ENCODE data around the gene PREX1.

Gene PREX1

DNA sequence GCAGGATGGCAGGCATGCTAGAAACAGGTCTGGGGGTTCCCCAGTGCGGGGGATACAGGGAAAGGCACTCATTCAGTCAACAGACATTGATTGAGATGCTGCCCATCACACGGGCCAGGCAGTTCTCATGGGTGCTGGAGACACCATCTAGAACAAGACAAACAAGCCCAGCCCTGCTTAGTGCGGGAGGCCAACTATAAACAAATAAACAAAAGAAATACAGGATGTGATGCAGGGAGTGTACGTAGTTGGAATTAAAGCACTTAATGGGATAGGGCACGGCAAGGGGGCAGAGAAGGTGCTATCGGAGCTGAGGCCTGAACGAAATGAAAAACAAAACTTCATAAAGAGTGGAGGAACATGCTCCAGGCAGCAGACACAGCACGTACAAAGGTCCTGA lies 169.3 kb downstream of the PREX1 start:
- no peak for DNase-seq (ENCODE audit: low read depth in 3 of 3)

DNA sequence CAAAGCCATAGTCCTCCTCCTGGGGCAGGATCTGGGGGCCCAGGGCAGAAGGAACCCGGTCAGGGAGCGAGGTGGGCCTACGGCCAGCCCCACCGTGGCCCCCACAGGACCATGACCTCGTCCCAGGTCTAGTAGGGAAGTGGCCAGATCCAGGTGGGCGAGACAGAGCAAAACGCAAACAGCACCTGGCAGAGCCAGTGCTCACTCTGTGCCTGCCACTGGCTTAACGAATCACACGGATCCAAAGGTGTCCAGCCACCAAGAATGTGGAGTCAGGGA lies 169.7 kb downstream of the PREX1 start:
- DNase-seq (ENCODE audit: low read depth in 3 of 3), result no peak

DNA sequence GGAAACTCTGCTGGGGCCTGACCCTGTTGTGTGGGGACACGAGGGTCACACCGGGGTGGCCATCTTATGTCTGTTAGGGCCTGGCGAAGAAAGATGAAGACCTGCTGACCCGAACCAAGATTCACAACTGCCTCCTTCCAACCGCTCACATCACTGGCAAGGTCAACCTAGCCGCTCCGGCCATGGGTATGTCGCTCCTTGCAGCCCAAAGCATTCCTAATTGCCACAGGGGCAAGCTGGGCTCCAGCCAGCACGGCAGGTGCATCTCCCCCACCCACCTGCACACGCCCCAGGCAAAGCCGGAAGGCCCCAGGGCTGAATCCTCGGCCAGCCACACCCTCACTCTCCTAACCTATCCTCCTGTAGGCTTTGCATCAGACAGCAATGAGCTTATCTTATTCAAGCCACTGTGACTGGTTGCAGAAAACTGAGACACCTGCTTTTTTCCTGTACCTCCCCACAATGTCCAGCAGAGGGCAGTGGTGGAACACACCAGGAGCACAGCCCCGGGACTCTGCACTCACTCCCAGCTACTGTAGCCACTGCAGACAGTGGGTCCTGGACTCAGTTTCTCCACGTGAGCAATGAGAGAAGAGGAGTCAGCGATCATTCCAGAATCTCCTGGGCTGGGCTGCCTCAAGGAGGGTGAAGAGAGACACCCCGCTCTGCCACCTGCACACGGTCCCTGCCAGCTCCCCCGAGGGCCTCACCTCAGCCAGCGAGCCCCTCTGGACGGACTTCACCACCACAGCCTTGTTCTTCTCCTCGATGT lies 170.2 kb downstream of the PREX1 start:
- DNase-seq (ENCODE audit: low read depth in 3 of 3), result peak; percentile 27 to 43 (median 39)

DNA sequence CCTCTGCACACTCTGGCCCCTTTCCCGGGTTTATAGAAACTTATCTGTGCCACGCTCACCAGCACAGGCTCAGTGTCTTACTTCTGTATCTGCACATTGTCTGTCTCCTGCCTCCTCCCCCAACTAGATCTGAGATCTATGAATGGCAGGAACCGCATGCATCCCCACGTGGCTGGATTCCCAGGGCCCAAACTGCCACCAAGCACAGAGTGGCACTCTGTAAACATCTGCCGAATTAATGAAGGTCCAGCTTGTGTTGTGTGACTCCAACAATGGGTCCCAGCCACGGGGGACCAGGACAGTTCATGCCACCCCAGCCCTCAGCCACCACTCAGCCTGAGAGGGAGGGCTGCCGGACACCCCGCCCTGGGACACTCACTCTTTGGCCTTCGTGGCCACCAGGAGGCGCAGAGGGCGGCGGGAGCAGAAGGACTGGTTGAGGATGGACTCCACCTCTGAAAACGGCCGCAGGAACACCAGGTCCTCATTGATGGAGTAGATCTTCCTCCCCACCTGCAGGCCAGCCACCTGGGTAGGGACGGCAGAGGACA lies 171.1 kb downstream of the PREX1 start:
- no peak for DNase-seq (ENCODE audit: low read depth in 3 of 3)

DNA sequence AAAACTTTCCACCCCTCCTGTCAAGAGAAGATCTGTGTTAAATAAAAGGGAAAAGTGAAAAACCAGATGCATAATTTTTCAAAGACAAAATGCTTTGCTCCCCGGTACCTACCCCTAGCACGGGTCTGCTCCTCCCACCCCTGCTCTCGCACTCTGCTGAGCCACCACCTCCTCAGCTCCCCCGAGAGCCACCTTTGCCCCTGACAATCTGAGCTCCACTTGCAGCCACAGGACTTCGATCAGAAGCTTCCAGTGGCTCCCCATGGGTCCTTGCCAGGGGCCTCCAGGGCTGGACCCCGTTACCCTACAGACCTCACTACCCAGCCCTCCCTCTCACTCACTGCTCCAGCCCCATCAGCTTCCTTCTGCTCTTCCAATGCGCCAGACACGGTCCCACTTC lies 171.7 kb downstream of the PREX1 start:
- no peak for DNase-seq (ENCODE audit: low read depth in 3 of 3)

DNA sequence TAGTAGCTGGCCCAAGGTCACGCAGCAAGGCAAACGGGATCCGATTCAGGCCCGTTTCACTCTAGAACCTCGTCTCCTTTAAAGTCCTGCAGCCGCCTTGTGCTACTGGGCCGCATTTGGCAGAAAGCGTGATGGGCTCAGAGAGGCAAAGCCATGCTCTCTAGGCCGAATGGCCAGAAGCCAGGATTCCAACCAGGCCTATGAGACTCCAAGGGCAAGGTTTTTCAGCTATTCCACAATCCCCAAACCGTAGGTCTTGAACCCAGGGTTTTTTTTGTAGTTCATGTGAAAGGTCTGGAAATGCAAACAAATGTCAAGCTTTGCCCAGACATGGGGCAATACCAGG lies 174.1 kb downstream of the PREX1 start:
- no peak for DNase-seq (ENCODE audit: low read depth in 3 of 3)

DNA sequence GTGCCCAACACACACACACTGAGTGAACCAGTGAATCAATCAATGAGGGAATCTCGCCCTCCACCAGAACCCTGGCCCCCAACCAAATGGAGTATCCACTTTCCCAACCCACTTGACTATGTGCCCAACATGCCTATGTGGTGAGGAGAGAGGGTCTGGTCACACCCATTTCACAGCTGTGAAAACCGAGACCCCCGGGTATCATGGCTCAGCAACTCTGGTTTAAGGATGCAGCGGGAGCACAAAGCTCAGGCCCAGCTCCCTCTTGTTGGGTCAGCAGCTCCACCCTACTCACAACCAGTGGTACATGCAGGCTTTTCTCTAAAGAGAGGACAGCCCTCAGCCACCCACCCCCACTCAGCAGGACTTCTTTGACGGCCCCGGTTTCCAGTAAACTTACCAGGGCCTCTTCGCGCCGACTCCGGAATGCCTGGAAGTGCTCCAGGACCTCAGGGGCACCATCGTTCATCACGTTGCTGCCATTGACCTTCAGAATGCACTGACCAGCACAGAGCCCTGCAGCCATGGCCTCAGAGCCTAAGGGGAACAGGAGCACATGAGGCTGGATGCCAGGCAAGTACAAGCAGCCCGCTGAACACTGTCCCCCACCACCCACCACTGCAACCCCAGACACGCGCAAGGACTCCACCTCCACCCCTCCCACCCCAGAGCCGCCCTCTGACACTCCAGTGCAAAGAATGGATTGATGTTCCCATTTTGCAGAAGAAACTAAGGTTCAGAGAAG lies 174.7 kb downstream of the PREX1 start:
- DNase-seq (ENCODE audit: low read depth in 3 of 3), result no peak

DNA sequence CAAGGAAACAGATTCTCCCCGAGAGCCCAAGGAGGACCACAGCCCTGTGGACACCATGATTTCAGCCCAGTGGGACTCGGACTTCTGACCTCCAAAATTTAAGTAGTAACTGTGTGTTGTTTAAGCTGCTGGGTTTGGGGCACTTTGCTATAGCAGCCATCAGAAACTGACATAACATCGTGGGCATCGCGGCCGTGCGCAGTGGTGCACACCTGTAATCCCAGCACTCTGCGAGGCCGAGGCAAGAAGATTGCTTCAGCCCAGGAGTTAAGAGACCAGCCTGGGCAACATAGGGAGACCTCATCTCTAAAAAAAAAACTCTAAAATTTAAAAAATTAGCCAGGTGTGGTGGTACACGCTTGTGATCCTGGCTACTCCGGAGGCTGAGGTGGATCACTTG lies 175.8 kb downstream of the PREX1 start:
- no peak for DNase-seq (ENCODE audit: low read depth in 3 of 3)

DNA sequence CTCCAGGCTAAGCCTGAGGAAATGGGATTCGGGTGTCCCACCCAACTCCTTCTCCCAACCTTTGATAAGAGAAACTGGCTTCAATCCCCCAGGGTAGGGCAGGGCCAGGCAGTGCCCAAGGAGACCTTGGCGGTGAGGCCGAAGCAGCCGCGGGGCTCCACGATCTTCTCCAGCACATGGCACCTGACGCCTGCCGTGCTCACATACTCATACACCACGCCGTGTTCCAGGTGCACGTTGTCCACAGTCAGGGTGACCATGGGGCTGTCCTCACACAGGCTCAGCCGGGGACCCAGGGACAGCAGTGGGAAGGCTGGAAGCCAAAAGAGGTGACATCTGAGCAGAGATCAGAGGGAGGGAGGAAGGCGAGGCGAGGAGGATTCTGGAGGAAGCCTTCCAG lies 176.5 kb downstream of the PREX1 start:
- no peak for DNase-seq (ENCODE audit: low read depth in 3 of 3)

DNA sequence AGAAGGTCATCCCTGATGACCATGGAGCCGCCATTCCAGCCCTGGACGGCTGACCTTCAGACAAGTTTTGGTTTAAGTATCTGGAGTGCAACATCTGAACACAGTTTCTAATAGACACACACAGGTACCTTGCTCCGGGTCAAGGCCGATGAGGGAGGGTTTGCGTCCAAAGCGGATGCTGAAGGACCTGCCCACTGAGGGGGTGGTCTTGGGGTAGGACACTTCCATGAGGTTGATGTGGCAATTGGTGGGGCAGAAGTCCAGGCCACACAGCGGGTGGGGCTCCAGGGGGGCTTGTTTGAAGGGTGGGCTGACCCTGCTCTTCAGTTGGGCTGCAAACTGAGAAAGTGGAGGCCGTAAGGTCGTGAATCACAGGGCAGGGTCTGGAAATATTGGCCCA lies 177.9 kb downstream of the PREX1 start:
- DNase-seq (ENCODE audit: low read depth in 3 of 3), result no peak

DNA sequence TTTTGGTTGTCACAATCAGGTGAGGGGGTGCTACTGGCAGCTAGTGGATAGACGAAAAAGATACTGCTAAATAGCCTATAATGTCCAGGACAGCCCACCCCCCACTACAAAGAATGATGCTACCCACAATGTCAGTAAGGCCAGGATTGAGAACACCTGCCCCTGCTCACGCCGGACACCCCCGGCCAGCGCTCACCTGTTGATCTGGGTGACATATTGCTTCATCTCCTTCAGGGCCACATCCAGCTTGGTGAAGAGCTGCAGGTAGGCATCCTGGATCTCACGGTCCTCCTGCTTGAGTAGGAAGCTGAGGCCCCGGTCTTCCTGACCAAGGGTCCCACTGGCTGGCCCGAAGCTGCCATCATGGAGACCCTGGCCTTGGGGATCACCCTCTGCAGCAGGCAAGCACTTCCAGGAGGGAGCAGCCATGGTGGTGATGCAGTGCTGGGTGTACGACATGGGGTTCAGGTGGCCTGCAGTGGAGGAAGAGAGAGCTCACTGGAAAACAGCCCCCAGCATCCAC lies 178.6 kb downstream of the PREX1 start:
- DNase-seq (ENCODE audit: low read depth in 3 of 3), result no peak

DNA sequence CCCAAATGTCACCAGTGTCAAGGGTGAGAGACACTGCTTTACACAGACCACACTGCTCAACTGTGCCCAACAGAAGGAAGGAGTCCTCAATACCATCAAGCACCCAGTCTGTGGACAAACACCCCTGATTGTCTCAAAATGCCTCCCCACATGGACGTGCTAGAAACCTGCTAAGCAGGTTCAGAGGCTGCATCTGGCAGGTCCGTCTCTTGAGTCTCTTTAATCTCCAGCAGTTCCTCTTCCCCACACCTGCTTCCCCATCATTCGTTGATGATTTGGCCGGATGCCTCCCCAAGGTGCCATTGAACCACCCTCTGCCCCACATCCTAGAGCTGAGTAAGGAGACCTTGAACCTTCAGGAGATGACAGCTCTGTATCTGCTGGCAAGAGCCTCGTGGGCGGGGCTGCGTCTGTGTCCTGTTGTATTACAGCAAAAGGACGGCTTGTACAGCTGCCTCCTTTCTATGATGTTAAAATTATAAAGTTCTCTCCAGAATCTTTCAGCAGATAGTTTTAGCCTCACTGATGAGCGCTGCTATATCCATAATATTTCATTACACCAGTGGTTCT lies 179.2 kb downstream of the PREX1 start:
- no peak for DNase-seq (ENCODE audit: low read depth in 3 of 3)

DNA sequence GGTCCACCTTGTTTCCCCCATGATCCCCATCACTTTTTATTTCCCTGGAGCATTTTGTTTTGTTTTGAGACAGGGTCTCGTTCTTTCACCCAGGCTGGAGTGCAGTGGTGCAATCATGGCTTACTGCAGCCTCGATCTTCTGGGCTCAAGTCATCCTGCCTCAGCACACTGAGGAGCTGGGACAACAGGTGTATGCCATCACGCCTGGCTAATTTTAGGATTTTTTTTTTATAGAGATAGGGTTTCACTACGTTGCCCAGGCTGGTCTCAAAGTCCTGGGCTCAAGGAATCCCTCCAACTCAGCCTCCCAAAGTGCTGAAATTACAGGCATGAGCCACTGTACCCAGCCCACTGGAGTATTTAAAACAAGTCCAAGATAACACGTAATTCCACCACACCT lies 179.9 kb downstream of the PREX1 start:
- no peak for DNase-seq (ENCODE audit: low read depth in 3 of 3)

DNA sequence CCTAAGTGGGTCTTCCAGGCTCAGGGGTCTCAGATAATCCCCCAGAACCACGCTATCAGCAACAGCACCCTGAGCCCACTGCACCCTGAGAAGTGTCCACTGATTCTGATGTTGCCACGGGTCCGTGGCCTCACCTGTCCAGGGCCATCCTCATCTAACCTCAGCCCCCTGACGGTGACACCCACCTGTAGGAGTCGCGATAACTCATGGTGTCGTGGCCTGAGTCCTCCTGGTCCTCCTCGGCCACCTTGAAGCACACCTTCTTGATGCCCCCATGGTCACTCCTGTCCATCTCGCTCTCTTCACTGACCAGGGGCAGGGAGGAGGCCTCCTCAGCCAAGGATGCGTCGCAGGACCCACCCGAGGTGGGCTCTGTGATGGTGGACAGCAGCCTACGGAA lies 182.1 kb downstream of the PREX1 start:
- DNase-seq (ENCODE audit: low read depth in 3 of 3), result no peak

DNA sequence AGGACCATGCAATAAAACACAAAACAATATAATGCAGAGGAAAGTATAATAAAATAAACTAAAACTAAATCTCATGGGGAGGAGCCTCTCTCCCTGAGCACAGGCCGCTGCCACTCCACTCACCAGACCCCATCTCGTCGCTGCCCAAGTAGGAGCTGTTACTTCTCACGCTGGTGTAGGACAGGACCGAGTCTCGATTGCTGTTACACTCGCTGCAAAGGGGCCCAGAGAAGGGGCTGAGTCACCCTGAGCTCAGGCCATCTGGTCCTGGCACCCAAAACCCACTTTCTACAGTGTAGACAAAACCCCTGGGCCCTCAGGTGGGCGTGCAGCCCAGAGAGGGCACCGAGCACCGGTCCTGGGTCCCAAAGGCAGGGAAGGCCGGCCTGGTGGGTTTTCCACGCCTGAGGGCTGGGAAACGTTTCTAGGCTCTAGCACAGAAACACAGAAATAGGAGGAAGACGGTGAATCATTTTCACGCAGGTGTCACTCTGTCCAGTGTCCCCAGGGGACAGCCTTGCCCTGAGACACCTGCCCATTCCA lies 183.4 kb downstream of the PREX1 start:
- no peak for DNase-seq (ENCODE audit: low read depth in 3 of 3)

DNA sequence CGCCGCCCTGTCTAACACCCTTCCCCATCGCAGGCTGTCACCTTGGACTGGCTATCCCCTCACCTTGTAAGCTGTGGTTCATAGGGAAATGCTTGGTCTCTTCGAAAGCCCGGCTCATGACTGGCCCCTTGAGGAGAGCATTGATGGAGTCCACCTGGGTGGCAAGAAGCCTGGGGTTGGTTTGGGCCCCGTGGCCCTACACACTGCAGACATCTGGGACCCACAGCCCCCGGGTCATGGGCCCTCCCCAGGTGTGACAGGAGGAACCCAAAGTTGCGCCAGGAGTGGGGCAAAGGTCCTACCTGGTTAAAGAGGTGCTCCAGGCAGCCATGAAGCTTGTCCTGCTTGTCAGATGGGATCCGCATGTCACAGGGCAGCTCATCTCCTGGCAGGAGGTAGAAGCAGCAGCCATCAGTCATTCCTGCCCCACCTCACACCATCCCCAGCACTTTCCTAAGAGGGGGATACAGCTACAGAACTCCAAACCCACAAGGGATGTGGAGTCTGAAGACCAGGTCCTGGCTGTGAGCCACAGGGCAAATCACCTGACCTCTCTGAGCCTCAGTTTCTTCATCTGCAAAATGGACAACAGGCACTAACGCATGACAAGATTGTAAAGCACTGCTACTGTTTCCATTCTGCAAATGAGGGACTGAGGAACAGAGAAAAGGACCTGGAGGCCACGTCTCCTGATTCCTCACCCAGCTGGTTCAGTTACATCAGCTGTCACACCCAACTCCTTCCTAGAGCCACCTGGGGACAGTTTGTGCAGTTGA lies 185.5 kb downstream of the PREX1 start:
- DNase-seq (ENCODE audit: low read depth in 3 of 3), result no peak

DNA sequence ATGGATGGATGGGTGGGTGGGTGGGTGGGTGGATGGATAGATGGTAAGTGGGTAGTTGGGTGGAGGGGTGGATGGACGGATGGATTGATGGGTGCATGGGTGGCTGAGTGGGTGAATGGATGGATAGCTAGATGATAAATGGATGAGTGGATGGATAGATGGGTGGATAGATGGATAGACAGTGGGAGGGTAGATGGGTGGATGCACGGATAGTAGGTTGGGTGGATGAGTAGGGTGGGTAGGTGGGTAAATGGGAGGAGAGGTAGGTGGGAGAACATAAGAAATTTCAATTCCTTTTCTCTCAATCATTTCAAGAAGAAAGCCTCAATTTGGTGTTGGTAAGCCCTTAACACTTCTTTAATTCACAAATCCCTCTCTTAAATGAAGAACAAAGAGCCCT lies 186.9 kb downstream of the PREX1 start:
- DNase-seq (ENCODE audit: low read depth in 3 of 3), result no peak

DNA sequence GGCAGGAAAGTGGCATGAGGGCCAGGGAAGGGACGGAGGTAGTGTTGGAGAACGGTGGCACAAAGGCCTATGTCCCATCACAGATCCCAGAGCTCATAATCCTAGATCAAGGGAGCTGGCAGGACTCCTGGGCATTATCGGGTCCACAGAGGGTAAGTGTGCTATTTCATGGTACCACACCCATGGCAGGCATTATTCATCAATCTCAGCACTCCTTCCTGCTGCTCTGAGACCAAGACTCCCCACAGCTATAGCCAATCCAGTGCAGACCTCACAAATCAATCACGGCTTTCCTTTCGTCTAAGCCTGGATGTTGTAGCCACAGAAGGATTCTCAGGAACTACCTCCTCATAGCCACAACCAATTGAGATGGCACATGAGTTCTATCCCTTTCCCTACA lies 187.9 kb downstream of the PREX1 start:
- no peak for DNase-seq (ENCODE audit: low read depth in 3 of 3)

DNA sequence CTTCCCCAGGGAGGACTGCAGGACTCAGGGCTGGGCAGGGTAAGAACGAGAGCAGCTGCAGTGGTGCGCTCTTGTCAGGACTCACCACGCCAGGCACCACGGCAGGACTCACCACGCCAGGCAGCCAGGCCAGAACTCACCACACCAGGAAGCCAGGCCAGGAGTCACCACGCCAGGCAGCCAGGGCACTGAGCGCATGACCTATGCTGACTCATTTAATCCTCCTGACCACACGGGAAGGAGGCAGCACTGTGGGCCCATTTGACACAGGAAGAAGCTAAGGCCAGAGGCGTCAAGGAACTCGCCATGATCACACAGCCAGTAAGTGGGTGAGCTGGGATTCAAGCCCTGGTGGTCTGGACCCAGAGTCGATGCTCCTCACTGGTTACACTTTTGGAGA lies 189.3 kb downstream of the PREX1 start:
- no peak for DNase-seq (ENCODE audit: low read depth in 3 of 3)

DNA sequence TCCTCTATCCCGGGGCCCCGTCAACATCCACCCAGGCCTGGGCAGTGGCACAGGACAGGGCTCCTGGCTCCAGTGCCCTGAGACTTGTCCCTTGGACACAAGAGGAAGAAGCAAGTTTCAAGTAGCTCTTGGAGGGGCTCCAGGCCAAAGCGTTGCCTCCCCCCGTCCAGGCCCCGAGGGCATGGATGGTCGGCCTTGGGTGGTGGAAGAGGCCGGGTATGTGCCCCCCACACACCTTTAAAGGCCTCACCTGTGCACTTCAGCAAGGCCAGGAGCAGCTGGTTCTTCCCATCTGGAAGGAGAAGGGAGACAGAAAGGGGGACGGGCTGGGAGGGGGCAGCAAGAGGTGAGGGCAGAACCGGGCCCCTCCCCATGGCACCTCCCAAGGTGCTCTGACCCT lies 190.3 kb downstream of the PREX1 start:
- DNase-seq (ENCODE audit: low read depth in 3 of 3), result no peak

DNA sequence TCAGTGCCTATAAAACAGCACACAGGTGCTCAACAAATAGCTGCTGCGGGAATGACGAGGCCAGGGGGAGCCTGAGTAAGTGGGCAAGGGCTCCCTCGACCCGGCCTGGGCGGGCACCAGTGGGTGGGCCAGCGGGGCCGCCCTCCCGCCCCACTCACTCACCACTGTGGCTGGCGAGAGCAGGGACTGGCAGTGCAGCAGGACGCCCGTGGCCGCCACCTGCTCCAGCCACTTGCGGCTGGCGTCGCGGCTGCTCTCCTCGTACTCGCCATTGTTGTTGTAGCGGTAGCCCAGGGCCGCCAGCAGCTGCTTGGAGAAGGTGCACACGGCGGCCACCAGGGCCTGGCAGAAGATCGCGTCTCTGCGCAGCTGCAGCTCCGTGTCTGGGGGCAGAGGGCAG lies 191.5 kb downstream of the PREX1 start:
- DNase-seq (ENCODE audit: low read depth in 3 of 3), result no peak

DNA sequence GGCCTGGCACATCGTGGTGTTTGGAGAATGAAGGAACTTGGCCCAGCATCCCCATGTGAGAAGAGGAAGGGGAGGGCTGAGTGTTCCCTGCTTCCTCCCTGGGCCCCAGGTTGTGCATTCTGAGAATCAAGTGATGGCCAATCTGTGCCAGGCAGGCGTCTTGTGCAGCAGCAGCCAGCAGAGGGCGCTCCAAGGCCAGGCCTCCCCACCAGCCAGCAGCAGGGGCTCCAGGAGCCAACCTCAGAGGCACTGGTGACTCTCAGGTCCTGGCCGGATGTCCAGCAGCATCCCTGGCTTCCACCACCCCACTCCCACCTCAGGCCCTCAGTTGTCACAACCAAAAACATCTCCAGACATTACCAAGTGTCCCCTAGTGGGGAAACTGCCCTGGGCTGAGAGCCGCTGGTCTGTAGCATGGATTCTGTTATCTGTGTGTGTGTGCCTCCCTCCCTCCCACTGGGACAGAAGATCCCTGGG lies 192.0 kb downstream of the PREX1 start:
- peak; percentile 39 to 54 (median 40) for DNase-seq (ENCODE audit: low read depth in 3 of 3)

All from stimulated activated CD4-positive, alpha-beta T cell treated with anti-CD3 and anti-CD28 coated beads, TNF-alpha, amount 100 ng/mL, for 48 hours (primary cell).